ENCODE results near the gene DYNC2H1.

DNA sequence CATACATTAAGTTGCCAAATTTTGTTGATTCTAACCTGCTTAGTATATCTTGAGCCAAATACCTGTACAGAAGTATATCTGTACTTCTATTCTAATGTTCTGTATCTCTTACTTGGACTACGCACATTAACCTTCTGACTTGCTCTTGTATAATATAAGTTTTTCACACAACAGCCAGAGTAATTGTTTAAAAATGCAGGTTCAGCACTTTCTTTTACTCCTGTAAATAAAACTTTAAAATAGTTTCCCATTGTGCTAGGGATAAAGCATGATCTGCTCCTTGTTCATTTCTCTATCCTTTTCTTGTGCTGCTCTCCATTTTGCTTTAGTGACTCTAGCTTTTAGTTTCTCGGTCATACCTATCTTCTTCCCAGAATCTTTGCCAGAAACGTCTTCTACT, 48.3 kb downstream of the DYNC2H1 start:
- TF ChIP-seq, protein P1, sequence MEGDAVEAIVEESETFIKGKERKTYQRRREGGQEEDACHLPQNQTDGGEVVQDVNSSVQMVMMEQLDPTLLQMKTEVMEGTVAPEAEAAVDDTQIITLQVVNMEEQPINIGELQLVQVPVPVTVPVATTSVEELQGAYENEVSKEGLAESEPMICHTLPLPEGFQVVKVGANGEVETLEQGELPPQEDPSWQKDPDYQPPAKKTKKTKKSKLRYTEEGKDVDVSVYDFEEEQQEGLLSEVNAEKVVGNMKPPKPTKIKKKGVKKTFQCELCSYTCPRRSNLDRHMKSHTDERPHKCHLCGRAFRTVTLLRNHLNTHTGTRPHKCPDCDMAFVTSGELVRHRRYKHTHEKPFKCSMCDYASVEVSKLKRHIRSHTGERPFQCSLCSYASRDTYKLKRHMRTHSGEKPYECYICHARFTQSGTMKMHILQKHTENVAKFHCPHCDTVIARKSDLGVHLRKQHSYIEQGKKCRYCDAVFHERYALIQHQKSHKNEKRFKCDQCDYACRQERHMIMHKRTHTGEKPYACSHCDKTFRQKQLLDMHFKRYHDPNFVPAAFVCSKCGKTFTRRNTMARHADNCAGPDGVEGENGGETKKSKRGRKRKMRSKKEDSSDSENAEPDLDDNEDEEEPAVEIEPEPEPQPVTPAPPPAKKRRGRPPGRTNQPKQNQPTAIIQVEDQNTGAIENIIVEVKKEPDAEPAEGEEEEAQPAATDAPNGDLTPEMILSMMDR (IDR thresholded peaks at IDR 0.05; ENCODE audit: low read depth, low read length, missing input control) = no peak
- no peak for TF ChIP-seq TAF1 (conservative IDR thresholded peaks at IDR 0.05)
- no peak for TF ChIP-seq YY1 (IDR thresholded peaks at IDR 0.05)
- no peak for TF ChIP-seq JUND (IDR thresholded peaks at IDR 0.05)
- TF ChIP-seq, protein P2, sequence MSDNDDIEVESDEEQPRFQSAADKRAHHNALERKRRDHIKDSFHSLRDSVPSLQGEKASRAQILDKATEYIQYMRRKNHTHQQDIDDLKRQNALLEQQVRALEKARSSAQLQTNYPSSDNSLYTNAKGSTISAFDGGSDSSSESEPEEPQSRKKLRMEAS (IDR thresholded peaks at IDR 0.05) = no peak
- TF ChIP-seq, protein P3, sequence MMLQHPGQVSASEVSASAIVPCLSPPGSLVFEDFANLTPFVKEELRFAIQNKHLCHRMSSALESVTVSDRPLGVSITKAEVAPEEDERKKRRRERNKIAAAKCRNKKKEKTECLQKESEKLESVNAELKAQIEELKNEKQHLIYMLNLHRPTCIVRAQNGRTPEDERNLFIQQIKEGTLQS (IDR thresholded peaks at IDR 0.05) = no peak

Measured in liver (tissue), 3 donors.